H1 (cell line): ENCODE measurements around the gene IZUMO4. TPM values are rescaled to one million over a fixed set of nuclear protein-coding genes. Genes with fewer than 3 reads are reported as not detected.

Experiments
- CBX8 ChIP-seq: fragments of 300-800, 300-1000 bp; sonication (generic); IDR thresholded peaks from 2 replicates; pipeline ENCODE4 v1.7.1; 2016; ENCODE audit warnings: low read depth, low read length, borderline replicate concordance
- CREB1 ChIP-seq: IDR thresholded peaks from 2 replicates; pipeline ENCODE4 v1.6.1; 2012; ENCODE audit warnings: inconsistent platforms
- FOSL1 ChIP-seq: IDR thresholded peaks from 2 replicates; pipeline ENCODE4 v1.6.1; 2011; ENCODE audit warnings: mild to moderate bottlenecking, low read depth, low read length, moderate library complexity; ENCODE audit not compliant: insufficient read depth
- GABPA ChIP-seq: IDR thresholded peaks from 2 replicates; pipeline ENCODE4 v1.6.1; 2011; ENCODE audit warnings: mild to moderate bottlenecking, low read length, moderate library complexity, borderline replicate concordance; ENCODE audit not compliant: insufficient read depth
- GTF2F1 ChIP-seq: IDR thresholded peaks from 2 replicates; pipeline ENCODE4 v1.6.1; 2012; ENCODE audit warnings: low read depth, low read length, improper control_type of control experiment, borderline replicate concordance
- KDM1A ChIP-seq: fragments of 200-600, 300-600 bp; sonication (generic); IDR thresholded peaks from 2 replicates; pipeline ENCODE4 v1.7.1; 2016; ENCODE audit warnings: mild to moderate bottlenecking, low read length, borderline replicate concordance
- NRF1 ChIP-seq: IDR thresholded peaks from 2 replicates; pipeline ENCODE4 v1.6.1; 2011; ENCODE audit warnings: mild to moderate bottlenecking, low read depth, low read length, improper control_type of control experiment
- POLR2AphosphoS5 ChIP-seq: IDR thresholded peaks from 2 replicates; pipeline ENCODE4 v1.6.1; 2011; ENCODE audit warnings: low read depth, low read length
- RFX5 ChIP-seq: IDR thresholded peaks from 2 replicates; pipeline ENCODE4 v1.6.1; 2011; ENCODE audit warnings: low read depth, low read length, improper control_type of control experiment, borderline replicate concordance
- RNF2 ChIP-seq: fragments of 200-900, 300-1000 bp; sonication (generic); IDR thresholded peaks from 2 replicates; pipeline ENCODE4 v1.7.1; 2016; ENCODE audit warnings: borderline replicate concordance, low read depth, mild to moderate bottlenecking, antibody characterized with exemption, low read length; ENCODE audit not compliant: poor library complexity, severe bottlenecking; ENCODE audit errors: missing control alignments
- RXRA ChIP-seq: IDR thresholded peaks from 2 replicates; pipeline ENCODE4 v1.6.1; 2011; ENCODE audit warnings: low read depth, mild to moderate bottlenecking, low read length, moderate library complexity; ENCODE audit not compliant: insufficient read depth
- SIN3A ChIP-seq, 2 experiments: IDR thresholded peaks in 1 of 2; conservative IDR thresholded peaks in 1 of 2; 2 replicates each; pipeline ENCODE4 v1.6.1; 2011 to 2012; ENCODE audit warnings: low read length in 2 of 2, improper control_type of control experiment in 1 of 2, low read depth in 1 of 2, mild to moderate bottlenecking in 1 of 2
- SP1 ChIP-seq: IDR thresholded peaks from 2 replicates; pipeline ENCODE4 v1.6.1; 2011; ENCODE audit warnings: low read depth, low read length
- SUZ12 ChIP-seq: fragments of 200-600 bp; sonication (generic); IDR thresholded peaks from 2 replicates; pipeline ENCODE4 v1.6.1; 2012; ENCODE audit warnings: mild to moderate bottlenecking, inconsistent platforms, low read length, moderate library complexity, mixed read lengths
- polyA plus RNA-seq, 7 experiments: library from polyadenylated mRNA; depleted of rRNA in 3 of 7; stranded (reverse) in 5 of 7; unstranded in 2 of 7; fragments of >200 nt in 5 of 7; fragments of 200-250 nt in 2 of 7; gene quantifications; 1 replicate in 5 of 7; 2 replicates in 1 of 7; 4 replicates in 1 of 7; pipeline versions ENCODE4 v1.2.1 to v1.2.3, GENCODE V29; 2011 to 2013; ENCODE audit warnings: missing spikeins in 2 of 7, mixed read lengths in 2 of 7
- total RNA-seq: library from RNA; stranded (reverse); fragmentation: NEBNext Ultra II Directional; extraction: Animal tissue kit (Norgen Biotek cat#: 25700); gene quantifications from 2 replicates; pipeline ENCODE4 v1.2.1, GENCODE V29; 2021
- TF ChIP-seq, protein P1 (sequence below): IDR thresholded peaks from 2 replicates; pipeline ENCODE4 v1.6.1; 2012; ENCODE audit warnings: inconsistent platforms
- TF ChIP-seq, protein P2 (sequence below): IDR thresholded peaks from 2 replicates; pipeline ENCODE4 v1.6.1; 2011; ENCODE audit warnings: low read length, improper control_type of control experiment
- TF ChIP-seq, protein P3 (sequence below): IDR thresholded peaks from 2 replicates; pipeline ENCODE4 v1.6.1; 2012; ENCODE audit warnings: low read length, inconsistent platforms

IZUMO4 gene
- total and polyA plus RNA-seq, 2 of the 8 experiments (the other 6 are each of a cell fraction or from before 2014, with no cell fraction given) = 1.8 to 1.9 TPM

DNA sequence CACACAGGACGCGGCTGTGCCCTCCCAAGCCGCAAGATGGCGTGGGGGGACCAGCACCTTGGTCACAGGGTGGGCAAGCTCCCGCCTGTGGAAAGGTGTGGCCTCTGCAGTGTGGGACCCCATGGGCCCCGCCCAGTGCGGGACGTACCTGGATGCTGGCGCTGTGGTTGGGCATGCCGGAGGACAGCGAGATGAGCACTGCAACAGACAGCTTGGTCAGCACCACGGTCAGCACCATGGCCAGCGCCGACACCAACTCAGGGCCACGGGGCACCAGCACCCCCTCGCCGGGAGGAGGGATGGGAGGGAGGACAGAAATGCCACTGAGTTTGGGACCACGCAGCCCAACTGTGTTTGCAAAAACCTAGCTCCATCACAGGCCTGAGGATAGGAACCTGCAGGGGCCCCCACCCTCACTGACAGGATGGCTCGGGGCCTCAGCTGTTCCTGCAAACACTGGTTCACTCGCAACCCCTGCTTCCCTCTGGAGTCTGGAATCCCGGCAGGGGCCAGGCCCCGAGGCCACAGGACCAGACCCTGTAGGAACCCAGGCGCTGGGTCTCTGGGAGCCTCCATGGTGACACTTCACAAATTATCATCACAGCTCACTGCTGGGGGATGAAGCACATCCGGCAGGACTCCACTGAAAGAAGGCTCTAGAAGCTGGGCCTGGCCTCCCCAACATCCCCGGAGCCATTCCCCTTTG is 27.1 kb downstream of the IZUMO4 start (continued):
- TF ChIP-seq RFX5 = no peak
- TF ChIP-seq RXRA = no peak
- peak; percentile 63; the same call in 1 of the 2 replicates for TF ChIP-seq GABPA
- TF ChIP-seq SP1 = no peak
- TF ChIP-seq, protein P1, sequence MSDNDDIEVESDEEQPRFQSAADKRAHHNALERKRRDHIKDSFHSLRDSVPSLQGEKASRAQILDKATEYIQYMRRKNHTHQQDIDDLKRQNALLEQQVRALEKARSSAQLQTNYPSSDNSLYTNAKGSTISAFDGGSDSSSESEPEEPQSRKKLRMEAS = no peak
- no peak for TF ChIP-seq CBX8
- no peak for TF ChIP-seq NRF1
- no peak for TF ChIP-seq RNF2
- TF ChIP-seq, protein P2, sequence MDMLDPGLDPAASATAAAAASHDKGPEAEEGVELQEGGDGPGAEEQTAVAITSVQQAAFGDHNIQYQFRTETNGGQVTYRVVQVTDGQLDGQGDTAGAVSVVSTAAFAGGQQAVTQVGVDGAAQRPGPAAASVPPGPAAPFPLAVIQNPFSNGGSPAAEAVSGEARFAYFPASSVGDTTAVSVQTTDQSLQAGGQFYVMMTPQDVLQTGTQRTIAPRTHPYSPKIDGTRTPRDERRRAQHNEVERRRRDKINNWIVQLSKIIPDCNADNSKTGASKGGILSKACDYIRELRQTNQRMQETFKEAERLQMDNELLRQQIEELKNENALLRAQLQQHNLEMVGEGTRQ = no peak
- TF ChIP-seq, protein P3, sequence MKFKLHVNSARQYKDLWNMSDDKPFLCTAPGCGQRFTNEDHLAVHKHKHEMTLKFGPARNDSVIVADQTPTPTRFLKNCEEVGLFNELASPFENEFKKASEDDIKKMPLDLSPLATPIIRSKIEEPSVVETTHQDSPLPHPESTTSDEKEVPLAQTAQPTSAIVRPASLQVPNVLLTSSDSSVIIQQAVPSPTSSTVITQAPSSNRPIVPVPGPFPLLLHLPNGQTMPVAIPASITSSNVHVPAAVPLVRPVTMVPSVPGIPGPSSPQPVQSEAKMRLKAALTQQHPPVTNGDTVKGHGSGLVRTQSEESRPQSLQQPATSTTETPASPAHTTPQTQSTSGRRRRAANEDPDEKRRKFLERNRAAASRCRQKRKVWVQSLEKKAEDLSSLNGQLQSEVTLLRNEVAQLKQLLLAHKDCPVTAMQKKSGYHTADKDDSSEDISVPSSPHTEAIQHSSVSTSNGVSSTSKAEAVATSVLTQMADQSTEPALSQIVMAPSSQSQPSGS = no peak
- no peak for TF ChIP-seq CREB1
- no peak for TF ChIP-seq KDM1A
- peak; percentile 85 to 88; a peak in 2 of 4 replicates for TF ChIP-seq SIN3A (conservative IDR thresholded peaks at IDR 0.05 in 1 of 2, IDR thresholded peaks at IDR 0.05 in 1 of 2; ENCODE audit: low read depth in 1 of 2, low read length in 2 of 2)
- no peak for TF ChIP-seq GTF2F1
- TF ChIP-seq SUZ12 = no peak
- TF ChIP-seq FOSL1 = peak; percentile 41; the same call in 1 of the 2 replicates
- peak; percentile 37; the same call in 1 of the 2 replicates for TF ChIP-seq POLR2AphosphoS5
